Calu3 (cell line): ENCODE measurements around the gene PIEZO2. TPM values are rescaled to one million over a fixed set of nuclear protein-coding genes. Genes with fewer than 3 reads are reported as not detected.
"Not testable (repeated sequence)": the region's sequence is repeated elsewhere in the genome, so short reads cannot be mapped to it uniquely, and the experiment has no call there.

Experiments used
- BruUV-seq: library from RNA; stranded (reverse); fragments of 400-500 nt; replicated peaks from 2 replicates; lab custom pipeline; 2021; lab: Mats Ljungman, UMichigan
- CTCF ChIA-PET: fragments of 300-600 bp; sonication (Branson Sonifier 250); formaldehyde crosslinking; loops from one replicate; lab custom pipeline; 2022; ENCODE audit warnings: antibody characterized with exemption; lab: Charles Lee
- DNase-seq: peaks from one replicate; pipeline ENCODE4 v3.0.0; 2022
- H3K27ac Mint-ChIP-seq: one replicate; pipeline ENCODE4 v1.8.0; 2022; ENCODE audit warnings: mixed read lengths; ENCODE audit not compliant: unreplicated experiment
- H3K27me3 Mint-ChIP-seq: one replicate; pipeline ENCODE4 v1.8.0; 2022; ENCODE audit warnings: mixed read lengths; ENCODE audit not compliant: unreplicated experiment
- H3K36me3 Mint-ChIP-seq: one replicate; pipeline ENCODE4 v1.8.0; 2022; ENCODE audit warnings: mild to moderate bottlenecking, moderate library complexity, mixed read lengths; ENCODE audit not compliant: insufficient read depth, unreplicated experiment
- H3K4me1 Mint-ChIP-seq: one replicate; pipeline ENCODE4 v1.8.0; 2022; ENCODE audit warnings: mild to moderate bottlenecking, low read depth, mixed read lengths; ENCODE audit not compliant: unreplicated experiment
- H3K4me3 Mint-ChIP-seq: one replicate; pipeline ENCODE4 v1.8.0; 2022; ENCODE audit warnings: mild to moderate bottlenecking, low read depth, moderate library complexity, mixed read lengths; ENCODE audit not compliant: unreplicated experiment
- H3K9me3 Mint-ChIP-seq: one replicate; pipeline ENCODE4 v1.8.0; 2022; ENCODE audit warnings: low read depth, mixed read lengths; ENCODE audit not compliant: unreplicated experiment
- intact Hi-C: fragments of 100-400 bp; cut with micrococcal nuclease; formaldehyde crosslinking; loops from one replicate; pipeline ENCODE4 v1.10.0; 2022; ENCODE audit not compliant: unreplicated experiment
- total RNA-seq: library from RNA; stranded (reverse); gene quantifications from 2 replicates; pipeline ENCODE4 v1.2.3, GENCODE V29; 2022
- TF ChIP-seq, protein P1 (sequence below): fragments of 200-600 bp; IDR thresholded peaks from one replicate; pipeline ENCODE4 v1.8.0; 2022; ENCODE audit warnings: antibody characterized with exemption; ENCODE audit not compliant: unreplicated experiment

PIEZO2 gene
- total RNA-seq, 1 experiment from 2014 or later = 0.24 TPM

- no TSS peak for BruUV-seq
- H3K36me3 Mint-ChIP-seq = no peaks in the 10 kb centered on the region
- CTCF ChIA-PET = no interaction called here
- no peaks in the 10 kb centered on the region for H3K27me3 Mint-ChIP-seq
- H3K4me1 Mint-ChIP-seq = peaks cover 10% of the 10 kb centered on the region
- TF ChIP-seq, protein P1, sequence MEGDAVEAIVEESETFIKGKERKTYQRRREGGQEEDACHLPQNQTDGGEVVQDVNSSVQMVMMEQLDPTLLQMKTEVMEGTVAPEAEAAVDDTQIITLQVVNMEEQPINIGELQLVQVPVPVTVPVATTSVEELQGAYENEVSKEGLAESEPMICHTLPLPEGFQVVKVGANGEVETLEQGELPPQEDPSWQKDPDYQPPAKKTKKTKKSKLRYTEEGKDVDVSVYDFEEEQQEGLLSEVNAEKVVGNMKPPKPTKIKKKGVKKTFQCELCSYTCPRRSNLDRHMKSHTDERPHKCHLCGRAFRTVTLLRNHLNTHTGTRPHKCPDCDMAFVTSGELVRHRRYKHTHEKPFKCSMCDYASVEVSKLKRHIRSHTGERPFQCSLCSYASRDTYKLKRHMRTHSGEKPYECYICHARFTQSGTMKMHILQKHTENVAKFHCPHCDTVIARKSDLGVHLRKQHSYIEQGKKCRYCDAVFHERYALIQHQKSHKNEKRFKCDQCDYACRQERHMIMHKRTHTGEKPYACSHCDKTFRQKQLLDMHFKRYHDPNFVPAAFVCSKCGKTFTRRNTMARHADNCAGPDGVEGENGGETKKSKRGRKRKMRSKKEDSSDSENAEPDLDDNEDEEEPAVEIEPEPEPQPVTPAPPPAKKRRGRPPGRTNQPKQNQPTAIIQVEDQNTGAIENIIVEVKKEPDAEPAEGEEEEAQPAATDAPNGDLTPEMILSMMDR = no peak
- DNase-seq = no peak
- H3K4me3 Mint-ChIP-seq = no peak overlapping the region
- H3K27ac Mint-ChIP-seq = no peak overlapping the region
- H3K9me3 Mint-ChIP-seq = no peaks in the 10 kb centered on the region
- intact Hi-C loops = no loop called here
Measured at GRCh38 chr18:10919851-10920250, 229.5 kb downstream of the PIEZO2 start.

- BruUV-seq = no TSS peak
- no peaks in the 10 kb centered on the region for H3K9me3 Mint-ChIP-seq
Measured at GRCh38 chr18:10916865-10917264, 232.5 kb downstream of the PIEZO2 start.

DNA sequence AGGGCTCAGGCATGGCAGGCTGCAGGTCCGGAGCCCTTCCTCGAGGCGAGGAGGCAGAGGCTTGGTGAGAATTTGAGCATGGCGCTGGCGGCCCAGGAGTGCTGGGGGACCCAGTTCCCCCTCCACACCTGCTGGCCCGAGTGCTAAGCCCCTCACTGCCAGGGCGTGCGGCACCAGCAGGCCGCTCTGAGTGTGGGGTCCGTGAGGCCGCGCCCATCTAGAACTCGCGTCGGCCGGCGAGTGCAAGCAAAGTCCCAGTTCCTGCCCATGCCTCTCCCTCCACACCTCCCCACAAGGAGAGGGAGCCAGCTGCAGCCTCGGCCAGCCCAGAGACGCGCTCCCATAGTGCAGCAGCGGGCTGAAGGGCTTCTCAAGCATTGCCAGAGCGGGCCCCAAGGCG lies 233.0 kb downstream of the PIEZO2 start:
- Mint-ChIP-seq H3K9me3 (no peaks in the 10 kb centered on the region), H3K4me3 (no peak overlapping the region), H3K27me3 (no peaks in the 10 kb centered on the region), H3K4me1 (no peaks in the 10 kb centered on the region), H3K36me3 (no peaks in the 10 kb centered on the region), H3K27ac (no peak overlapping the region)
- no peak for DNase-seq
- intact Hi-C loops = no loop called here
- CTCF ChIA-PET = no interaction called here
- no TSS peak for BruUV-seq
- TF ChIP-seq, protein P1 = no peak

More at GRCh38 chr18:10916865-10917264, 232.5 kb downstream of the PIEZO2 start:
- no peak overlapping the region for H3K4me3 Mint-ChIP-seq
- H3K36me3 Mint-ChIP-seq = no peaks in the 10 kb centered on the region
- no peak for DNase-seq
- no peak overlapping the region for H3K27ac Mint-ChIP-seq
- no peaks in the 10 kb centered on the region for H3K4me1 Mint-ChIP-seq
- intact Hi-C loops = no loop called here
- CTCF ChIA-PET = no interaction called here
- H3K27me3 Mint-ChIP-seq = no peaks in the 10 kb centered on the region
- TF ChIP-seq, protein P1 = no peak

- H3K4me1 Mint-ChIP-seq, BruUV-seq, H3K36me3 Mint-ChIP-seq, H3K4me3 Mint-ChIP-seq, H3K9me3 Mint-ChIP-seq, H3K27ac Mint-ChIP-seq, intact Hi-C loops, H3K27me3 Mint-ChIP-seq, DNase-seq, CTCF ChIA-PET: not testable (repeated sequence)
Measured at GRCh38 chr18:10915748-10916147, 233.6 kb downstream of the PIEZO2 start.

DNA sequence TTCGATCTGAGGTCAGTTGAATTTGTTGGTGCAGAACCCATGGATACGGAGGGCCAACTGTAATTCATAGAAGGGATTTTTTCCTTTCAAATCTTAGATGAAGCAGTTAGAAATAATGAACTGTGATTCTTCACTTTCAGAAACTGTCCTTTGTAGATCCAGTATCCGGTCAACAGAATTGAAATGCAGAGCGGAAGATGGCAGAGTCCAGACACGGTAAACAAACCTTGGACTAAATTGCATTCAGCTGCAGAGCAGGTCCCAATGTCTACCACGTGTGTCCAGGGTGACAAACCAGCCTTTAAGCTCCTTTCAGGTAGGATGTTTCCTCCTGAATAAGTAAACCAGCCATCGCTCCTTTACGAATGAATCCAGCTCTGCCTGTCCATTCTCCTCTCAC lies 234.8 kb downstream of the PIEZO2 start:
- H3K4me1 Mint-ChIP-seq, H3K36me3 Mint-ChIP-seq, intact Hi-C loops, DNase-seq, CTCF ChIA-PET, H3K27me3 Mint-ChIP-seq, H3K27ac Mint-ChIP-seq, BruUV-seq, H3K4me3 Mint-ChIP-seq, H3K9me3 Mint-ChIP-seq: not testable (repeated sequence)
